Activated CD8-positive, alpha-beta memory T cell treated with anti-CD3 and anti-CD28 coated beads, Interleukin-2, amount 50 U/mL, for 4 hours (primary cell): ENCODE results near the gene SLC45A3.
"Not testable (repeated sequence)": the region's sequence is repeated elsewhere in the genome, so short reads cannot be mapped to it uniquely, and the experiment has no call there.

Source experiments
- DNase-seq: peaks from one replicate; pipeline ENCODE4 v3.0.0-alpha.2; 2020

The SLC45A3 gene

GRCh38 chr1:205667909-205668643, 12.2 kb downstream of the SLC45A3 start:
- no peak for DNase-seq

DNA sequence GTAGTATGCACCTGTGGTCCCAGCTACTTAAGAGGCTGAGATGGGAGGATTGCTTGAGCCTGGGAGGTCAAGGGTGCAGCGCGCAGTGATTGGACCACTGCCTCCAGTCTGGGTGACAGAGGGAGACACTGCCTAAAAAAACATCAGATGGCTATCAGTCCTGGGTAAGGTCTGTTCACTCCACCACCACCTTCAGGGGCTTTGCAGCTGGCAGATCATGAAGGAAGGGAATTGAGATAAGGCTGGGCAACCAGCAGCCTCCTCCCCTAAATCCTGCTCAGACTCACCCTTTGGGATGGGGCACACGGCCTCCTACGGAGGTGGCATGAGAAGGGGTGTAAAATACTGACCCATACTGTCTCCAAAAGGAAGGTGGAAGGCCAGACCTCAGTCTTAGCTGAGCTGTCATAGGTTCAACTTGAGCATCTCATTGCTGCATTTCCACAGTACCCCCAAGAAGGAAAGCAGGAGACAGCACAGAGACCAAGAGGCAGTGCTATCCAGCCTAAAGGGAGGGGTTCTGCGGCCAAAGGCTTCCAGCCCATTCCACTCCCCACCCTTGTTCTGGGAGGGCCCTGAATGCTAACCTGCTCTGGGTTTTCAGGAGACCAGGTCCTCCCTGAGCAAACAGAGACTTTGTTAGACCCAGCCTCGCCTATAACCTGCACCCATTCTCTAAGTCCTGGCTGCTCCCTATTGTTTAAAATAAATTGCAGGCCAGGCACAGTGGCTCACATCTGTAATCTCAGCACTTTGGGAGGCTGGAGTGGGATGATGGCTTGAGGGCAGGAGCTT, 13.7 kb downstream of the SLC45A3 start:
- no peak for DNase-seq

- no peak for DNase-seq
Measured at GRCh38 chr1:205665201-205666045, 14.9 kb downstream of the SLC45A3 start.

DNA sequence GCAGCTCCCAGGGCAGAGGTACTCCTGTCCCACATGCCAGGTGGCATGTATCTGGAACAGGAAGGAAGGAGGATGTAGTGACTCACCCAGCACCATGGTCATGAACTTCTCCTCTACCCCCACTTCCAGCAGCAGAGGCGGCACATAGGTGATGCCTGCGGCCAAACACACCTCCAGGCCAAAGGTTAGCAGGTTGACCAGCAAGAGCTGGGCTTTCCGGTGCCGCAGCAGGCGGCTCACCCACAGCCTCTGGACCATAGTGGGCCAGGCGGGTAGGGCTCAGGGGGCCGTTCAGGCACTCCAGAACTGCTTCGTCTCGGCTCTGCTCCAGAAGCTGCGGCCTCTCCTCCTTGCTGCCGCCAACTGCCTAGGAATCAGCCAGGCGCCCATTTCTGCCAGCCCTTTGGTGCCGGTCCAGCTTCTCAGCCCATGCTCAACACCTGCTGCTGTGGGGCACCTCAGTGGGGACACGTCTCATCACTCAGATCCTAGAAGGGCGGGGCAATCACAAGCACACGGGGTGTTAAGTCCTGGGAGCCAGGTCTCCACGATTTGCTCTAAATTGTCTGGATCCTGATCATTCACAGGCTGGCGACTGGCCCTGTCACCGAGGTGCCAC, 15.8 kb downstream of the SLC45A3 start:
- no peak for DNase-seq

GRCh38 chr1:205663286-205663936, 16.9 kb downstream of the SLC45A3 start:
- DNase-seq: no peak

- no peak for DNase-seq
Measured at GRCh38 chr1:205662791-205663190, 17.5 kb downstream of the SLC45A3 start.

DNA sequence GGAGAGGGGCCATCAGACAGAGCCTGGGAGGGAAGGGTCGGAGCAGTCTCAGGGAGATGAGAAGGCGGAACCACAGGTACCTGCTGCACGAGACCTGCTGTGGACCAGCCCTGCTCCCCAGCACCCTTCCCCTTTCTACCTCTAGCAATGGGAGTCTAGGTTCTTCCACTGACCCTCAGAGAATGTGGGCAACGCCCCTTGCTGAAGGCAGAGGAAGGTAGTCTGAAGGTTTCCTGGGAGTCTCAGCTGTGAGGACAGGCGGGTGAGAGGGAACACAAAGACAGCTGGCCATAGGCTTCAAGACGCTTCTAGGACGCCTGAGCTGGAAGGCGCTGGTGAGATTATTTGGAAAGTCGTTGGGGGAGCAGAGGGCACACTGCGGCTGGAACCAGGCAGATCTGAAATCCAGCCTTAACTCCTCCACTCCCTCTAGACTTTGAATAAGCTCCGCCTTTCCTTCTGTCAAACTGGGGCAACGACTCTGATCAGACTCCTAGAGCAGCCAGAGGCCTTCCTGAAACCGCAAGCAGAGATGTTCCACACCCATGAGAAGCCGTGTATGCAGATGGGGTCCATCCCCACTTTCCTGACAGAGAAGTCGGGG, 18.1 kb downstream of the SLC45A3 start:
- no peak for DNase-seq

DNA sequence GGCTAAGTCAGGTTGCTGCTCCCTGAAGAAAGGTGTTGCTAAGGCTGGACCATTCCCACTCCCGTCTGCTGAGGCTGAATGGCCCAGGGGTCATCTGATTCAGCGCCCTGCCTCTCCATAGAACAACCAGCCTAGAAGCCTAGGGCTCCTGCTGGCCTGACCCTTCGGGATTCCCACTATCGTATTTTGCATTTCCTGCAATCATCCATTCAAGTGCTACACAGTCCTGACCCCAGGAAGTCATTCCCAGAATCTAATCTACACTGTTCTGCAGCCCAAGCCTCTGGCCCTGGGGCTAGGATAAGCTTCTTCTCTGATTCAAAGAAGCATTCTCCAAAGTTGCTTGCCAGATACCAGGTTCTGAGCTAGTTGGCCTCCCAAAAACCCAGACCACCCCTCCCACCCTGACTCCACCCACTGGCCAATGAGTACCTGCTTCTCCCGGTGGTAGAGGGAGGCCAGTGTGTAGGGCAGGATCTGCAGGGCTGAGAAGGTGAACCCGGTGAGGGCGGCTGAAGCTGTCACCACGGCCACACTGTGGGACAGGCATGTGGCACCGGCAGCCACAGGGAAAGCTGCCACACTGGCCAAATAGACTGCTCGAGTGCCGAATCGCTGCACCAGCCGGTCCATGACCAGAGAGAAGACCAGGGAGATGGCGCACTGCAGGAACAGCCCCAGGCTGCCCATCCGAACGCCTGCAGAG, 18.7 kb downstream of the SLC45A3 start:
- no peak for DNase-seq

- no peak for DNase-seq
Measured at GRCh38 chr1:205660361-205660760, 19.9 kb downstream of the SLC45A3 start.

GRCh38 chr1:205658943-205659581, 21.2 kb downstream of the SLC45A3 start:
- peak; percentile 78 for DNase-seq

DNA sequence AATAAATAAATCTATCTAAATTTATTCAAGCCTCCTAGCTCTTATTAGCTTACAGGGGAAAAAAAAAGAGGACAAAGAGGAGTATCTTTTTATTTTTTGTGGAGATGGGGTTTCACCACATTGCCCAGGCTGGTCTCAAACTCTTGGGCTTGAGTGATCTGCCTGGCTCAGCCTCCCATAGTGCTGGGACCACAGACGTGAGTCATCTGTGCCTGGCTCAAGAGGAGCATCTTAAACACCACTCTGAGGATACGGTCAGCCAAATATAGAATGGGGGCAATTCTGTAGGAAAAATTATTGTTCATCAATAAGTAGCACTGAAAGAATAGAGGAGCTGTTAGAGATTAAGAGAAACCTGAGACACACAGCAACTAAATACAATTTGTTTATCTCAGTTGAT, 24.1 kb downstream of the SLC45A3 start:
- no peak for DNase-seq

- DNase-seq: no peak
Measured at GRCh38 chr1:205652984-205653383, 27.3 kb downstream of the SLC45A3 start.

- no peak for DNase-seq
Measured at GRCh38 chr1:205650241-205650640, 30.1 kb downstream of the SLC45A3 start.

DNA sequence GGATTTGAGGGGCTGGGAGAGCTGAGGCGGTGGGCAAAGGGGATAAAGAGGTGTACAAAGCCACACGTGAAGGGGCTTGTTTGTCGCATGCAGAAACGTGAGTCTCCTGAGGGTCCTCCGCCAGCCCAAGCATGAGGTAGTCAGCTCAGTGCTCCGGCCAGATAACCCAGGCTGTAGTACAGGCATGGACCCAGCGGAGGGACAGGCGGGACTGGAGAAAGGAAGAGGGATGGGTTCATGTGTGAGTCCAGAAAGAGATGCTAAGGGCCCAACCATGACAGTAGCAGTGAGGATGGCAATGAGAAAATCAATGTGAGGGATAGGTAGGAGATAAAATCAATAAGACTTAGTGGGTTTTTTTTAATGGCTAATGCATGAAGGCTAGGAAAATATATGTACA, 34.8 kb downstream of the SLC45A3 start:
- no peak for DNase-seq

DNA sequence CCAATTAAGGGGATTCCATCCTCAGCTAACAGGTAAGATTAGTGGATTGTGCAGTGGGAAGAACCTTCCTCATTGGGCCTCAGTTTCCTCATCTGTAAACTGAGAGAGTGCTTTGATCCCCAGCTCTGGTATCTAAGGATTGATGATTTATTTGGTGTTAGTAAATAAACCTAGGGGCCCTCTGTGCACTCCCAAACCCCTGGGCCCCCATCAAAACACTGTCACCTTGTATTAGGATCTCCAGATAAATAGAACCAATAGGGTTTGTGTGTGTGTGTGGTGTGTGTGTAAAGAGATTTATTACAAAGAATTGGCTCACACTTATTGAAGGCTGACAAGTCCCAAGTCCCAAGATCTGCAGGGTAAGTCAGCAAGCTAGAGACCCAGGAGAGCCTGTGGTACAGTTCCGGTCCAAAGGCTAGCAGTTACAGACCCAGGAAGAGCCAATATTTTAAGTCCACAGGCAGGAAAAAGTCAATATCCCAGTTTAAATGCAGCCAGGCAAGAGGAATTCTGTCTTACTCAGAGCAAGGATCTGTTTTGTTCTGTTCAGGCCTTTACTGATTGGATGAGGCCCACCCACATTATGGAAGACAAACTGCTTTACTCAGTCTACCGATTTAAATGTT, 37.5 kb downstream of the SLC45A3 start:
- no peak for DNase-seq

DNA sequence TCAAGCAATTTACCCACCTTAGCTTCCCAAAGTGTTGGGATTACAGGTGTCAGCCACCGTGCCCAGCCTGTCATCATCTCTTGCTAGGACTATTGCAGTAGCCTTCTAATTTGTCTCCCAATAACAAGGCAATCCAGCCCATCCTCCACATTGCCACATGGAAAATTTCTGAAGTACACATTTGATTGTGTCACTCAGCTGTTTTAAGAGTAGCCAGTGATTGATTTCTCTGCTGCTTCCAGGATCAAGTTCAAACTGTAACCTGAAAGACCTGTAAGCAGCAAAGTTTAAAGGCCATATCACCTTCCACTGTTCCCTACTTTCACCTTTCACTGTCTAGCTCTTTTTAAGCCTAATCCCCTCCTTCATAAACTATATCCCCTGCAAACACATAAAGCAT, 40.7 kb downstream of the SLC45A3 start:
- no peak for DNase-seq

- no peak for DNase-seq
Measured at GRCh38 chr1:205637854-205638468, 42.3 kb downstream of the SLC45A3 start.

DNA sequence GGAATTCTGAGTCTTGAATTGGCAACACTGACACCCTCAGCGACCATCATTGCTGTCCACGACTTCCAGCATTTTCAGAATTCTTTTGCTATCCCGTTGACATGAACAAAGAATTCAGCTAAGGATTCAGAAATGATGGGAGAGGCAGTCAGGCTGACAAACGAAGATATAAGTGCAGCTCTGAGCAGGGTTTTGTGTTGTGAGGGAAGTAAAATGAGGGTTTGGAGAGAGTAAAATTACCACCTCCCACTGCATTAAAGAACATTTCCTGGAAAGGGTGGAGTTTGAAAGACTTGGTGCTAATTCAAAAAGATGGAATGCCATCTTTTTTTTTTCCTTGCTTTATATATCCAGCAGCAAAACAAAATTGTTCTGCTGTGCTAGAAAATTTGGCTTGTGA, 43.6 kb downstream of the SLC45A3 start:
- no peak for DNase-seq

DNA sequence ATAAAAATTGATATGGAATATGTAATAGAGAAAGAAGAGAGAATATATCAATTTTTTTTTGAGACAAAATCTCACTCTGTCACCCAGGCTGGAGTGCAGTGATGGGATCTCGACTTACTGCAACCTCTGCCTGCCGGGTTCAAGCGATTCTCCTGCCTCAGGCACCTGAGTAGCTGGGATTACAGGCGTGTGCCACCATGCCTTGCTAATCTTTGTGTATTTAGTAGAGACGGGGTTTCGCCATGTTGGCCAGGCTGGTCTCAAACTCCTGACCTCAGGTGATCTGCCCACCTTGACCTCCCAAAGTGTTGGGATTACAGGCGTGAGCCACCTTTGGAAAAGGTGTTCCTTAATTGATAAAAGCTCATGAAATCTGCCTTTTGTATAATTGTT, 44.2 kb downstream of the SLC45A3 start:
- not testable (repeated sequence) for DNase-seq

DNA sequence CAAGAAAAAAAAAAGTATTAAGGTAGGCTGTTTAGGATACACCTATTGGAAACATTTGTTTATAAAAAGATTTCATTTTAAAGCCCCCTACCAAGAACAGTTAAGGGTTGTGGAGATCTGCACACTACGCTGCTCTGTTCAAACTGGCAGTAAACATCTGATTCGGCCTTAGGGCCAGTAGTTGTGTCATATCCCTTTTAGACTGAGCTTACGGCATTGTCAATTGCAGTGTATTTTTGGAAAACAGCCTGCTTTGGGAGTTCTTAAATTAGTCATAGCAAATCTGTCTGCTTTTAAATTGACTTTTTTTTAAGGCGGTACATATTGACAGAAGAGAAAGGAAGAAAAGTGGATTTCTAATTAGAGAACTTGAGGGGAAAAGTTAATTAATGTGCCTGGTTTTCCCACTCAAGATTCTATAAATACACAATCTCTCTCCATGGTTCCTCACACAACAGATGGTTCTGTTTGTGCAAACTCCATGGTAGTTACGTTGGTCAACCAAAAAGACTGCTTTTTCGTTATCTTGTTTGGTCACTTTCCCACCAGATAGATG, 46.8 kb downstream of the SLC45A3 start:
- no peak for DNase-seq
